ENCODE results near the gene DKK3.

The DKK3 gene

DNA sequence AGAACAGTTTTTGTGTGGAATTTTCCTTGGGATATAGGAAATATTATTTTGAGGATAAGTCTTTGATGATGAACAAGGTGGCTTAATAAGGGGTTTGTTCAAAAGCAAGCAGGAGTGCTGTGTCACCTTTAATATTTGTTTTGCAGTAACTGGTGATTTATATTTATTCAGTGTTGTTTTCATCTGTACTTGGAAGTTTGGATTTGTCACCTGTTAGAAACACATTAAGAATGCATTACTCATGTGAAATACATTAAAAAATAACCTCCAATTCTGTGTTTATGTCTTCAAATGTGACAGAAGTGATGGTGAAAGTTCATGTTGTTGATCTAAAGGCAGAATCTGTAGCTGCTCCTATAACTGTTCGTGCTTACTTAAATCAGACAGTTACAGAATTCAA, 70.5 kb downstream of the DKK3 start:
- DNase-seq (ENCODE audit: low read depth), result no peak

DNA sequence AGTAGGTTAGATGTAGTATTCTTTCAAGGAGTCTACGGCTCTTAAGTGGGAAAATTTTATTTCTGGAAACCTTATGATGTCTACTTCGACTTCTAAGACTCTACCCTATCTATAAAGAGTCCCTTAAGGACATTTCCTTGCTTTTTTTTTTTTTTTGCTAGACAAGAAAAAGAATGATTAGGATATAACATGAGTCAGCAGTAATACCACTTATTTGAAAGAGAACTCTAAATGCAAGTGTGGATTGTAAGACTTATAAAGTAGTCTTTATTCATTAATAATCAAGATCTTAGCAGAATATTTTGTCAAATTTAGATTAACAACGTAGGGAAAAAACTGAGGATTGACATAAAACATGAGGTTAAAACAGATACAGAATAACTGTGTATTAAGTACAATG, 71.0 kb downstream of the DKK3 start:
- DNase-seq (ENCODE audit: low read depth), result no peak

DNA sequence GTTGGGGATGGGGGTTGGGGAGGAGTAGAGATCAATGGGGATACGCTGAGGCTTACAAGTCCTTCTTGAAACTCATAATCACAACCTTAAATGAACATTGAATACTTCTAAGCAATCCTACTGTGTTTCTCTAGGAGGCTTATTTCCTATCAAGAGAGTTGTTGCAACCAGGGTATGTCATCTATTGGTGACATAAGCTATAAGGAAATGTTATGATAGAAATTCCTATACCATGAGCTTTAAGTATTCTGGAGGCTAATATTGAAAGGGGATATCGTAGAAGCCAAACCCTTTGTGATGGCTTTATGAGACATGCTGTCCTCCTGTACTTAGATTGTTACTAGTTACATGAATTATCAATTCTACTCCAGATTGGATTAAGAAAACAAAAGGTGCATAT, 72.9 kb downstream of the DKK3 start:
- DNase-seq (ENCODE audit: low read depth), result no peak

GRCh38 chr11:11931461-11932055, 76.9 kb downstream of the DKK3 start:
- no peak for DNase-seq (ENCODE audit: low read depth)

- no peak for DNase-seq (ENCODE audit: low read depth)
Observed at GRCh38 chr11:11929920-11930319, 78.5 kb downstream of the DKK3 start.

- no peak for DNase-seq (ENCODE audit: low read depth)
Observed at GRCh38 chr11:11923828-11924227, 84.6 kb downstream of the DKK3 start.

GRCh38 chr11:11916981-11917399, 91.4 kb downstream of the DKK3 start:
- no peak for DNase-seq (ENCODE audit: low read depth)

DNA sequence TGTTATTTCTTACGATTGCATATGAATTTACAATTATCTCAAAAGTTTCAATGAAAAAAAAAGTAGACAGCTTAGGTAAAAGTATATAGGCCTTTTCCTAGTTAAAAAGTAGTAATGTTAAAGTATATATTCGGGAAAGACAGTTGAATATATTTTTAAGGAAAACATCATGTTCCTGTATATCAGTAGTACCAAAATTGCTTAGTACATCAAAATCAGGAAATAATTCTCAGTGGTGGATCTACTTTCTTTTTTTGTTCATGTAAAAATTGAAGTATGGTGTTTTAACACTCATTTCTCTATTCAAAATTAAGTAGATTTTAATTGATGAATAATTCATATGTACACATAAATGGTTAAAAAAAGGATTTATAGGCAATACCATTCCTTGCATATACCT, 92.8 kb downstream of the DKK3 start:
- DNase-seq (ENCODE audit: low read depth), result no peak

DNA sequence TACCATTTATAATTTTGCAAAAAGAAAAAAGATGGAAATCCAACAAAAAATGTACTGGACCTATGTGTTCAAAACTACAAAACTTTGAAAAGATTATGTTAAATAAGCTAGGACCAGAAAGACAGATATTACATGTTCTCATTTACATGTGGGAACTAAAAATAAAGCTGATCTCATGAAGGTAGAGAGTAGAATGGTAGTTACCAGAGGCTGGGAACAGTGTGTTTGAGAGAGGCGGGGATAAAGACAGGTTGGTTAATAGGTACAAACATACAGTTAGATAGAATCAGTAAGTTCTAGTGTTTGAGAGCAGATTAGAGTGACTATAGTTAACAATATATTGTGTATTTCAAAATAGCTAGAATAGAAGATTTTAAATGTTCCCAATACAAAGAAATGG, 95.0 kb downstream of the DKK3 start:
- DNase-seq (ENCODE audit: low read depth), result no peak
